OCI-M1 (cell line): ENCODE results near the gene PGK1.
"Not testable (repeated sequence)": the region's sequence is repeated elsewhere in the genome, so short reads cannot be mapped to it uniquely, and the experiment has no call there.

Experiments
- DNase-seq: peaks from one replicate; lab custom pipeline; 2025; lab: John Stamatoyannopoulos, UW

PGK1 gene

GRCh38 chrX:78103623-78104446 is at the start of gene PGK1:
TSS of gene PGK1 (plus strand) at chrX:78104248. CDS start at chrX:78104341, 93 bp downstream.
- peak; percentile 97 for DNase-seq

GRCh38 chrX:78063687-78064086 is 40.4 kb upstream of the PGK1 start:
- no peak for DNase-seq

- no peak for DNase-seq
Observed at GRCh38 chrX:78064152-78064551, 39.9 kb upstream of the PGK1 start.

- peak; percentile 49 for DNase-seq
Observed at GRCh38 chrX:78064698-78065601, 39.1 kb upstream of the PGK1 start.

- DNase-seq: no peak
Observed at GRCh38 chrX:78066110-78066509, 37.9 kb upstream of the PGK1 start.

- DNase-seq: no peak
Observed at GRCh38 chrX:78071331-78071730, 32.7 kb upstream of the PGK1 start.

GRCh38 chrX:78073147-78074077 is 30.6 kb upstream of the PGK1 start:
- not testable (repeated sequence) for DNase-seq

GRCh38 chrX:78074088-78074487 is 30.0 kb upstream of the PGK1 start:
- no peak for DNase-seq

GRCh38 chrX:78075787-78076389 is 28.2 kb upstream of the PGK1 start:
- no peak for DNase-seq

GRCh38 chrX:78081413-78081812 is 22.6 kb upstream of the PGK1 start:
- not testable (repeated sequence) for DNase-seq

- peak; percentile 54 for DNase-seq
Observed at GRCh38 chrX:78092296-78092695, 11.8 kb upstream of the PGK1 start.

GRCh38 chrX:78098108-78098507 is 5.9 kb upstream of the PGK1 start:
- DNase-seq: no peak

GRCh38 chrX:78102091-78102490 is 2.0 kb upstream of the PGK1 start:
- DNase-seq: peak; percentile 75

GRCh38 chrX:78103001-78103622 is 936 bp upstream of the PGK1 start:
- DNase-seq: no peak

- peak; percentile 72 for DNase-seq
Observed at GRCh38 chrX:78104447-78105176, 564 bp downstream of the PGK1 start.

- DNase-seq: no peak
Observed at GRCh38 chrX:78105944-78106650, 2.0 kb downstream of the PGK1 start.

GRCh38 chrX:78106651-78106986 is 2.6 kb downstream of the PGK1 start:
- no peak for DNase-seq

GRCh38 chrX:78109458-78109857 is 5.4 kb downstream of the PGK1 start:
- peak; percentile 39 for DNase-seq

GRCh38 chrX:78111140-78111931 is 7.3 kb downstream of the PGK1 start:
- no peak for DNase-seq
